Measurements from ENCODE around the gene NPLOC4.

Gene NPLOC4

GRCh38 chr17:81509972-81510784 lies 126.7 kb downstream of the NPLOC4 start:
- TF ChIP-seq POLR2A (IDR thresholded peaks at IDR 0.05; ENCODE audit: low read depth, low read length) = no peak; the same call in 1 of the 2 replicates
- TF ChIP-seq POLR2AphosphoS5 (IDR thresholded peaks at IDR 0.05; ENCODE audit: low read depth, low read length) = no peak
- no peak for TF ChIP-seq TAF1 (IDR thresholded peaks at IDR 0.05; ENCODE audit: borderline replicate concordance, low read depth, low read length)
- FAIRE-seq = no peak
- no peak for DNase-seq (ENCODE audit: insufficient read length)

GRCh38 chr17:81509207-81509971 lies 127.5 kb downstream of the NPLOC4 start:
- FAIRE-seq = peak; percentile 63
- DNase-seq (ENCODE audit: insufficient read length) = no peak
- TF ChIP-seq TAF1 (IDR thresholded peaks at IDR 0.05; ENCODE audit: borderline replicate concordance, low read depth, low read length) (no peak), POLR2AphosphoS5 (IDR thresholded peaks at IDR 0.05; ENCODE audit: low read depth, low read length) (peak; percentile 96), POLR2A (IDR thresholded peaks at IDR 0.05; ENCODE audit: low read depth, low read length) (peak; percentile 86)

GRCh38 chr17:81508639-81509206 lies 128.2 kb downstream of the NPLOC4 start:
- no peak for DNase-seq (ENCODE audit: insufficient read length)

More at GRCh38 chr17:81508639-81509206, 128.2 kb downstream of the NPLOC4 start:
- TF ChIP-seq POLR2A (IDR thresholded peaks at IDR 0.05; ENCODE audit: low read depth, low read length) = peak; percentile 21; the same call in 1 of the 2 replicates
- TF ChIP-seq POLR2AphosphoS5 (IDR thresholded peaks at IDR 0.05; ENCODE audit: low read depth, low read length) = no peak
- FAIRE-seq = no peak
